ENCODE results near the gene PTPN9.

DNA sequence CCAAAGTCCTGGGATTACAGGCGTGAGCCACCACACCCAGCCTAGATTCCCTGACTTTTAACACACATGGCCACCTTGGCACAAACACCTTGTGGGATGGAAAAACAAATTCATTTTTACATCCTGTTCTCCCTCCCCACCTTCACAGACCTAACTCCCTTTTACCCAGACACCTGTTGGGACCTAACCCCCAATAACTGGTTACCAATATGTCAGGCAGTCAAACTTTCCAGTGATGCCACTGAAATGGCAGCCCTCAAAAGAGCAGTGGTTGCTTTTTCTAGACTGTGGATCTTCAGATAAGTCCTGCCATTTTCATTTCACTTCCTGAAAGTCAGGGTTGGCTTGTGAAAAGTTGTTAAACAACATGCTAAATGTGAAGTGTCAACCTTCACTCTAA lies 162.5 kb downstream of the PTPN9 start:
- no peak for TF ChIP-seq TAF1 (IDR thresholded peaks at IDR 0.05; ENCODE audit: borderline replicate concordance, low read depth, low read length)
- no peak for TF ChIP-seq POLR2A (IDR thresholded peaks at IDR 0.05; ENCODE audit: low read depth, low read length)
